ENCODE measurements around the gene SETBP1.
"Not testable (repeated sequence)": the region's sequence is repeated elsewhere in the genome, so short reads cannot be mapped to it uniquely, and the experiment has no call there.

SETBP1 gene

DNA sequence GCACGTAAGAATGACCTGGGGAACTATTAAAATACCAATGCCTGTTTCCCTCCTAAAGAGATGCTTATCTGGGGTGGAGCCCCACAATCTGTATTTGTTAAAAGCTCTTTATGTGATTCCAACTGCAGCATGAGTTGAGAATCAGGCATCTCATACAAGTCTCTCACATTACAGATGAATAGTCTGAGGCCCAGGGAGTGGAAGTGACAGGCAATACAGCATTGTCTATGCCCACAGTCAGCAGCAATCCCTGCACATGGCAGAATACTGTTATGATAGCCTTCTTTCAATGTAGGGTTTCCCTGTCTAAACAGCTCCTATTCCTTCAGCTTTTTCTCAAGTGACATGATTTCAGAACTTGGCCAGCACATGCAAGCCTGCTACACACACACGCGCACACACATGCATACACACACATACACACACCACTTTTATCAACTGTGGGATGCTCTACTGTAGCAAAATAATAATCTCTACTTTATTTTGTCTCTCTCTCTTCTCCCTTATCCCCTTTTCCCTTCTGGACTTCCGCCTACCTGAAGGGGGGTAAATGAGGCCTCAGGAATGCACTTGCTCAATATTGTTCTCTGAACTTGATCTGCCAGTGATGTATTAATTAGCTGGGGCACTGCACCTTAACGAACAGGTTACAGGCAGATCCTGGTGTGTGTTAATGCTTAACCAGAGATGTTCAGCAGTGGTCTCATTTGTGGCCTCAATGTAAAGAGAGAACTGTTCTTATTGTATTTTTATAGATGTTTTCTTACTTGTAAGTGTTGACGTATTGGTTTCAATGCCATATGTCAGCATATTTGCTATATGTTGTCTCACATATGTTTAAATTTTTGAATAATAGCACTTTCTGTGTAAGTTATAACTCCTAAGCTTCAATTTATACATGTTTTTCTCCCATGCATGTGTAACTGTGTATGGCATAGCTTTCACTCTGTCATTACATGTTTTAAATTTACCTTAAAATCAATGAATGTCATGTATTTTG, 116.0 kb downstream of the SETBP1 start:
- DNase-seq: no peak
- intact Hi-C loops (cut with DNase I): loop anchor here (10.0 kb wide), 1 partner anchor 112 kb away; the partner anchor contains the start of gene SETBP1

GRCh38 chr18:44798433-44799048, 117.9 kb downstream of the SETBP1 start:
- intact Hi-C loops (cut with DNase I): loop anchor here (10.0 kb wide), 1 partner anchor 114 kb away; the partner anchor contains the start of gene SETBP1
- DNase-seq: no peak

- intact Hi-C loops (cut with DNase I): loop anchor here (10.0 kb wide), 1 partner anchor 115 kb away; the partner anchor contains the start of gene SETBP1
- no peak for DNase-seq
Observed at GRCh38 chr18:44799382-44799906, 118.8 kb downstream of the SETBP1 start.

GRCh38 chr18:44799907-44800421, 119.3 kb downstream of the SETBP1 start:
- no peak for DNase-seq
- intact Hi-C loops (cut with DNase I): loop anchor here (10.0 kb wide), 1 partner anchor 115 kb away; the partner anchor contains the start of gene SETBP1

- intact Hi-C loops (cut with DNase I); DNase-seq: not testable (repeated sequence)
Observed at GRCh38 chr18:44800766-44801165, 120.1 kb downstream of the SETBP1 start.

- no peak for DNase-seq
- intact Hi-C loops (cut with DNase I): no loop called here
Observed at GRCh38 chr18:44801781-44802180, 121.1 kb downstream of the SETBP1 start.

GRCh38 chr18:44802508-44802907, 121.8 kb downstream of the SETBP1 start:
- intact Hi-C loops (cut with DNase I): no loop called here
- no peak for DNase-seq

DNA sequence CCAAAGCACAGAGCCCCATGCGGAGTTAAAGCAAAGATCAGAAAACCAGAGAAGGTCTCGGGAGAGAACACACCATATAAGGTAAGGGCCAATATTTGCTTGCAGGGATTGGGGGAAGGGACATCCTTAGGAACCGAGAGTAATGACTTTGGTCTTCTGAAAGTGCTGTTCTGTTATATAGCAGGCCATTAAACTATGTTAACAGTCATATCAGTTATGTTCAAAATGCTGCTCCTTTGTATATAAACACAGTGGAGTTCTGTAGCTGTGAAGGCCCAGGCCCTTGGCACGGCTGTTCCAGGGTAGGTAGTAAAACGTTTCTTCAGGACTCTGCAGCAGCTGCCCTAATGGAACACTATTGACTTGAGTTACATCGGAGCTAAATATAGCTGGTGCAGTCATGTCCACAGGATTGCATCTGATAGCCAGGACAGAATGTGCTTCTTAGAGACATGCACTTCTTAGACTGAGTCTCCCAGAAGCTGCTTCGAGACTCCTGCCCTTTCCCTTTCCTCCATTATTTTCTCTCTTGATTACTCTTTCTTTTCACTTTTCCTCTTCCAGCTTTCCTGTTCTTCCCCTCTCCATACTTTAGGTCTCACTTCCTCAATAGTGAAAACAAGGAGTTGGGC, 122.4 kb downstream of the SETBP1 start:
- intact Hi-C loops (cut with DNase I): no loop called here
- no peak for DNase-seq

- intact Hi-C loops (cut with DNase I): no loop called here
- no peak for DNase-seq
Observed at GRCh38 chr18:44804033-44804432, 123.3 kb downstream of the SETBP1 start.

DNA sequence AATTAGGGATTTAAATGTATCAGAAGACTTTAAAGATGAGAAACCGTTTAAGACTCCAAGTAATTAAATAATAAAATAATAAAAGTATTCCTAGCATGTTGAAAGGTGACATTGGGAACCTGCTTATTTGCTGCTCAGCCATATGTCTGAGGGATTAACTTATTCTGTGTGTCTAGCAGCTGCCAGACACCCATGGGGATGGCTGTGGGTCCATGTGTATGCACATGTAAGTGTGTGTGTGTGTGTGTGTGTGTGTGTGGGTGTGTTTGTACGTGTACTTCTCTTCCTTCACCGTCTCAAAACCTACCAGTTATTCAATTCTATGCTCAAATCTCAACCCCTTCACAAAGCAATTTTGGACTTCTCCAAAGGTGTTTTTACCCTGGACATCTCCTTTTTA, 124.5 kb downstream of the SETBP1 start:
- intact Hi-C loops (cut with DNase I): no loop called here

GRCh38 chr18:44805643-44806042, 125.0 kb downstream of the SETBP1 start:
- DNase-seq: no peak
- intact Hi-C loops (cut with DNase I): no loop called here

More for the DNA sequence above, 124.5 kb downstream of the SETBP1 start:
- DNase-seq: no peak

DNA sequence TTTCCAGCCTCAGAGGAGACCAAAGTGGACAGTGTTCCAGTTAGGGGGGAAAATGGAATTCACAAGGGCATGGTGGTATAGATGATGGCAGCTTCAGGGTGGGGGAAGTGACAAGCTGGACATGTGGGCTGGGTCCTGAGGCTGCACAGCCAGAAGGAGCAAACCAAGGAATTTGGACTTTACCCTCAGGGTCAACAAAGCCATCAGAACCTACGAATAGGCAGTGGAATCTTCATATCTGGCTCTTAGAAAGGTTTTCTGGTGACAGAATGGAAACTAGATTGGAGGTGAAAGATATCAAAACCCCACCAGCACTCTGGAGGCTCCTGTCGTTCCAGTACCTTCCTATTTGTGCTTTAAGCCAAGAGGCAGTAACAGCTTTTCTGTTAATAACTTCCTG, 127.1 kb downstream of the SETBP1 start:
- no peak for DNase-seq
- intact Hi-C loops (cut with DNase I): no loop called here

DNA sequence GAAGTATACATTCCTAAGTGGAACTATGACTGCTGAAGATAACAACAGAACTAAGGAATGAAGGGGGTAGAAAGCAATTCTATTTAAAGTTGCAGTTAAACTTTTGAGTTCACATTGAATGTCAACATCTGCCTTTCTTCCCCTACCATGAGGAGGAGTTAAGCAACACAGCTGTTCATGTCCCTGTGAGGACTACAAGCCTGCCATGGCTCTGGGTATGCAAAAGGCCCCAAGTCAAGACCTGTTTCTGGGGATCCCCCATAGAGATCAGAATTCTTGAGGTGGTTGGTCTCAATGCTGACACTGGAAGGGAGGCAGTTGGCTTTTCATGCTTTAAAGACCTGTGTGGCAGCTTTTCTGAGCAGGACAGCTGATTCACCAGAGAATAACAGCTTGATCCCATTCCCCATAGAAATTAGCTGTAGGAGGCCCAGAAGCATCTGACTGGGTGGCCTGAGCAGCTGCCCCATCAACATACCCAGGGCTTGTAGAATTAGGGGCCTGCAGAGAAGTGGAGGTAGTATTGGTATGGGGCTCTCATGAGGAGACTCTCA, 131.0 kb downstream of the SETBP1 start:
- DNase-seq: no peak
- intact Hi-C loops (cut with DNase I): no loop called here

- intact Hi-C loops (cut with DNase I): no loop called here
- no peak for DNase-seq
Observed at GRCh38 chr18:44812426-44812825, 131.7 kb downstream of the SETBP1 start.

- intact Hi-C loops (cut with DNase I): no loop called here
- no peak for DNase-seq
Observed at GRCh38 chr18:44813586-44813985, 132.9 kb downstream of the SETBP1 start.

DNA sequence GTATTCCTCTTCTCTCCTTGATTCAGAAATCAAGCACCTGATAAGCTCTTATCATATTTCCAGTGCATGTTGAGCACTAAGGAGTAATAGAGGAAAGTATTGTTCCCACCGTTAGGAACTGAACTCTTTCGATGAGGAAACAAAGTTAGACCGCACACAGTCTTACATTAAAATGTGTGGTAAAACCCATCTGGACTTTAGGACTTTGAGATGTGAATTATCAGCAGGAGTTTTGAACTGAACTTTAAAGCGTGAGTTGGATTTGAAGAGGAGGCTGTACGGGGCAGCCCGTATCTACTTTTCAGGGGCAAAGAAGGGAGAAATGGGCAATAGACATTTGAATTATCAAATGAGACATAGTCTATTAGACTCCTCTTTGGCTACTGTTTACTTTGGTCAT, 134.4 kb downstream of the SETBP1 start:
- intact Hi-C loops (cut with DNase I): no loop called here
- DNase-seq: no peak

DNA sequence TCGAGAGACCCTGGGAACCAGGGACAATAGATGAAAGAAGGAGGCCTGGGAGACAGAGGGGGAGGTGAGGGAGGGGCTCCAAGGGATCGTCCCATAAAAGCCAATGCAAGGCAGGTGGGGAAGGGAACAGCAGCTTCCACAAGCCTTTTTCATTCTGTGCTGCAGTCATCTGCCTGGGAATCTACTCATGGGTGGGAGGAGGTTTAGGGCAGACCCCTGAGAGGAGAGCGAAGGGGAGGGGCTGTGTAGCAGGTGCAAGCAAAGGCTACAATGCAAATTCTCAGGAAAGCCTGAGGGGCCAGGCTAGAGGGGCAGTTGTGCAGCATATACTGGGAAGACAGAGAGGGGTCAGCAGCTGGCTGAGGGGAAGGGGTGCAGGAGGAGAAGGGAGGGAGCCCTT, 135.4 kb downstream of the SETBP1 start:
- DNase-seq: no peak
- intact Hi-C loops (cut with DNase I): no loop called here

- DNase-seq: peak in 5 of 42 donors; percentile 23 to 47 (median 28)
- intact Hi-C loops (cut with DNase I): no loop called here
Observed at GRCh38 chr18:44816477-44816876, 135.8 kb downstream of the SETBP1 start.
